Mesenchymal stem cell (in vitro differentiated cells and primary cell): Measurements from ENCODE around the gene TTI1.

Experiments
- DNase-seq: peaks from one replicate; pipeline ENCODE4 v3.0.0-alpha.2; 2013
- H2AFZ ChIP-seq: one replicate; pipeline ENCODE4 v1.6.1; 2013; ENCODE audit warnings: low read depth, mild to moderate bottlenecking, control low read depth, inconsistent platforms, low read length, moderate library complexity
- H2AK5ac ChIP-seq: 2 replicates; pipeline ENCODE4 v1.6.1; 2013; ENCODE audit warnings: low read length, moderate library complexity, mild to moderate bottlenecking, inconsistent platforms; ENCODE audit not compliant: severe bottlenecking
- H2BK120ac ChIP-seq: one replicate; pipeline ENCODE4 v1.6.1; 2013; ENCODE audit warnings: low read depth, mild to moderate bottlenecking, inconsistent platforms, low read length, moderate library complexity
- H2BK12ac ChIP-seq, 2 experiments: one replicate each; pipeline ENCODE4 v1.6.1; 2013; ENCODE audit warnings: inconsistent platforms in 2 of 2, low read length in 2 of 2, mild to moderate bottlenecking in 2 of 2, moderate library complexity in 2 of 2, control low read depth in 1 of 2
- H2BK15ac ChIP-seq: one replicate; pipeline ENCODE4 v1.6.1; 2013; ENCODE audit warnings: mild to moderate bottlenecking, low read depth, inconsistent platforms; ENCODE audit not compliant: poor library complexity, severe bottlenecking
- H2BK5ac ChIP-seq: 2 replicates; pipeline ENCODE4 v1.6.1; 2013; ENCODE audit warnings: low read depth, mild to moderate bottlenecking, low read length, control low read depth, inconsistent platforms; ENCODE audit not compliant: poor library complexity, severe bottlenecking
- H3K14ac ChIP-seq, 2 experiments: one replicate each; pipeline ENCODE4 v1.6.1; 2013; ENCODE audit warnings: inconsistent platforms in 2 of 2, low read length in 2 of 2, control low read depth in 1 of 2, mild to moderate bottlenecking in 1 of 2, moderate library complexity in 1 of 2
- H3K18ac ChIP-seq, 2 experiments: one replicate each; pipeline ENCODE4 v1.6.1; 2013; ENCODE audit warnings: inconsistent platforms in 2 of 2, low read length in 2 of 2, control low read depth in 1 of 2, low read depth in 1 of 2, mild to moderate bottlenecking in 1 of 2
- H3K23ac ChIP-seq, 2 experiments: one replicate each; pipeline ENCODE4 v1.6.1; 2013; ENCODE audit warnings: inconsistent platforms in 2 of 2, low read length in 2 of 2, mild to moderate bottlenecking in 2 of 2, moderate library complexity in 2 of 2, control low read depth in 1 of 2
- H3K27ac ChIP-seq: 2 replicates; pipeline ENCODE4 v1.5.1; 2013; ENCODE audit warnings: mild to moderate bottlenecking, moderate library complexity, low read length, control low read depth, inconsistent platforms; ENCODE audit not compliant: poor library complexity, severe bottlenecking
- H3K27me3 ChIP-seq, 2 experiments: 2 replicates each; pipeline versions ENCODE4 v1.6.1 to v1.7.0; 2013; ENCODE audit warnings: low read length in 2 of 2, mild to moderate bottlenecking in 2 of 2, moderate library complexity in 2 of 2, control low read depth in 1 of 2, inconsistent platforms in 1 of 2; ENCODE audit not compliant: control insufficient read depth in 1 of 2, insufficient read depth in 1 of 2
- H3K36me3 ChIP-seq, 2 experiments: 2 replicates each; pipeline versions ENCODE4 v1.6.1 to v1.7.0; 2013; ENCODE audit warnings: low read length in 2 of 2, control low read depth in 1 of 2, inconsistent platforms in 1 of 2, low read depth in 1 of 2, mild to moderate bottlenecking in 1 of 2; ENCODE audit not compliant: insufficient read depth in 2 of 2, control insufficient read depth in 1 of 2
- H3K4ac ChIP-seq, 2 experiments: one replicate each; pipeline ENCODE4 v1.6.1; 2013; ENCODE audit warnings: inconsistent platforms in 2 of 2, low read length in 2 of 2, mild to moderate bottlenecking in 2 of 2, moderate library complexity in 2 of 2, control low read depth in 1 of 2, low read depth in 1 of 2
- H3K4me1 ChIP-seq: 2 replicates; pipeline ENCODE4 v1.6.1; 2013; ENCODE audit warnings: low read depth, low read length, control low read depth; ENCODE audit not compliant: control insufficient read depth, insufficient read depth
- H3K4me2 ChIP-seq: 2 replicates; pipeline ENCODE4 v1.6.1; 2013; ENCODE audit warnings: low read length, mild to moderate bottlenecking, inconsistent platforms; ENCODE audit not compliant: poor library complexity, severe bottlenecking
- H3K4me3 ChIP-seq, 2 experiments: 2 replicates each; pipeline versions ENCODE4 v1.5.1 to v1.7.0; 2013; ENCODE audit warnings: low read length in 2 of 2, mild to moderate bottlenecking in 2 of 2, control low read depth in 1 of 2, low read depth in 1 of 2; ENCODE audit not compliant: insufficient read depth in 1 of 2
- H3K79me1 ChIP-seq: replicated peaks from 2 replicates; pipeline ENCODE4 v1.6.1; 2013; ENCODE audit warnings: mild to moderate bottlenecking, control low read depth, low read length, inconsistent platforms; ENCODE audit not compliant: poor library complexity, severe bottlenecking
- H3K9ac ChIP-seq: 2 replicates; pipeline ENCODE4 v1.7.0; 2013; ENCODE audit warnings: mild to moderate bottlenecking, low read length, moderate library complexity
- H3K9me3 ChIP-seq: 2 replicates; pipeline ENCODE4 v1.7.0; 2013; ENCODE audit warnings: mild to moderate bottlenecking, low read length; ENCODE audit not compliant: control insufficient read depth
- H4K8ac ChIP-seq: one replicate; pipeline ENCODE4 v1.6.1; 2013; ENCODE audit warnings: inconsistent platforms, mild to moderate bottlenecking, low read length, moderate library complexity
- H4K91ac ChIP-seq: one replicate; pipeline ENCODE4 v1.6.1; 2013; ENCODE audit warnings: mild to moderate bottlenecking, low read length, inconsistent platforms
- WGBS: methylation state at CpG from one replicate; pipeline ENCODE4 v1.1.7; 2013; ENCODE audit warnings: mixed read lengths; 5-methylcytosine and 5-hydroxymethylcytosine counted together

Gene TTI1

GRCh38 chr20:37940858-37941257, 92.4 kb downstream of the TTI1 start:
- no peak overlapping the region for H2AFZ ChIP-seq
- no peak overlapping the region for H4K91ac ChIP-seq
- DNase-seq: no peak
- H3K14ac ChIP-seq: no peak overlapping the region
- H2BK5ac ChIP-seq: no peak overlapping the region
- no peak overlapping the region for H2BK120ac ChIP-seq
- 90% methylated on average over 6 of the region's 6 CpGs for WGBS
- no peak overlapping the region for H3K4ac ChIP-seq
- no peaks in the 10 kb centered on the region for H3K4me1 ChIP-seq
- H3K4me3 ChIP-seq: no peak overlapping the region
- H3K4me2 ChIP-seq: no peak overlapping the region
- H3K9me3 ChIP-seq: no peaks in the 10 kb centered on the region
- no peak overlapping the region for H3K9ac ChIP-seq
- no peak overlapping the region for H3K23ac ChIP-seq
- H2BK12ac ChIP-seq: no peak overlapping the region
- no peaks in the 10 kb centered on the region for H3K79me1 ChIP-seq
- H3K18ac ChIP-seq: no peak overlapping the region
- no peak overlapping the region for H2AK5ac ChIP-seq
- no peaks in the 10 kb centered on the region for H3K36me3 ChIP-seq
- no peak overlapping the region for H4K8ac ChIP-seq
- peaks cover 5 to 15% of the 10 kb centered on the region in 2 experiments for H3K27me3 ChIP-seq
- H3K27ac ChIP-seq: no peak overlapping the region
- no peak overlapping the region for H2BK15ac ChIP-seq

GRCh38 chr20:37939701-37940560, 93.3 kb downstream of the TTI1 start:
- H3K9ac ChIP-seq: no peak overlapping the region
- H3K36me3 ChIP-seq: no peaks in the 10 kb centered on the region
- WGBS: 87% methylated on average over 25 of the region's 25 CpGs
- no peak overlapping the region for H3K4ac ChIP-seq
- no peak overlapping the region for H3K4me3 ChIP-seq
- H3K79me1 ChIP-seq: no peaks in the 10 kb centered on the region
- no peak overlapping the region for H4K91ac ChIP-seq
- H3K9me3 ChIP-seq: no peaks in the 10 kb centered on the region
- no peak overlapping the region for H2BK12ac ChIP-seq
- H3K27ac ChIP-seq: no peak overlapping the region
- no peak overlapping the region for H3K18ac ChIP-seq
- no peak overlapping the region for H3K23ac ChIP-seq
- H2BK15ac ChIP-seq: no peak overlapping the region
- no peak overlapping the region for H2AK5ac ChIP-seq
- no peak overlapping the region for H2BK120ac ChIP-seq
- H4K8ac ChIP-seq: no peak overlapping the region
- no peak overlapping the region for H3K4me2 ChIP-seq
- H2BK5ac ChIP-seq: no peak overlapping the region
- DNase-seq: no peak
- H2AFZ ChIP-seq: no peak overlapping the region
- peaks cover 5 to 15% of the 10 kb centered on the region in 2 experiments for H3K27me3 ChIP-seq
- H3K4me1 ChIP-seq: no peaks in the 10 kb centered on the region
- no peak overlapping the region for H3K14ac ChIP-seq

GRCh38 chr20:37938954-37939353, 94.3 kb downstream of the TTI1 start:
- no peak overlapping the region for H2AK5ac ChIP-seq
- DNase-seq: no peak
- H3K4me1 ChIP-seq: no peaks in the 10 kb centered on the region
- no peak overlapping the region for H2AFZ ChIP-seq
- no peak overlapping the region for H3K23ac ChIP-seq
- H2BK15ac ChIP-seq: no peak overlapping the region
- H3K4me3 ChIP-seq: no peak overlapping the region
- H2BK5ac ChIP-seq: no peak overlapping the region
- H3K4ac ChIP-seq: no peak overlapping the region
- no peak overlapping the region for H3K27ac ChIP-seq
- no peak overlapping the region for H2BK120ac ChIP-seq
- H2BK12ac ChIP-seq: no peak overlapping the region
- no peak overlapping the region for H3K18ac ChIP-seq
- no peak overlapping the region for H3K9ac ChIP-seq
- no peak overlapping the region for H3K4me2 ChIP-seq
- no peak overlapping the region for H3K14ac ChIP-seq
- 94% methylated on average over 9 of the region's 9 CpGs for WGBS
- no peaks in the 10 kb centered on the region for H3K9me3 ChIP-seq
- H3K36me3 ChIP-seq: peaks cover 0 to 2% of the 10 kb centered on the region in 2 experiments
- peaks cover 8 to 18% of the 10 kb centered on the region in 2 experiments for H3K27me3 ChIP-seq
- H3K79me1 ChIP-seq: no peaks in the 10 kb centered on the region
- H4K8ac ChIP-seq: no peak overlapping the region
- no peak overlapping the region for H4K91ac ChIP-seq

GRCh38 chr20:37938181-37938750, 95.0 kb downstream of the TTI1 start:
- H3K9me3 ChIP-seq: no peaks in the 10 kb centered on the region
- H3K79me1 ChIP-seq: no peaks in the 10 kb centered on the region
- no peak overlapping the region for H2BK15ac ChIP-seq
- no peak overlapping the region for H2BK5ac ChIP-seq
- H2BK12ac ChIP-seq: no peak overlapping the region
- no peak overlapping the region for H2AFZ ChIP-seq
- no peak overlapping the region for H4K8ac ChIP-seq
- no peak overlapping the region for H2AK5ac ChIP-seq
- 85% methylated on average over 11 of the region's 12 CpGs for WGBS
- H3K27ac ChIP-seq: no peak overlapping the region
- H3K36me3 ChIP-seq: peaks cover 0 to 2% of the 10 kb centered on the region in 2 experiments
- H3K27me3 ChIP-seq: peaks cover 14 to 21% of the 10 kb centered on the region in 2 experiments
- H3K4me2 ChIP-seq: no peak overlapping the region
- peak overlapping the region in 1 of 2 experiments; percentile 42 for H3K14ac ChIP-seq
- no peak overlapping the region for H3K18ac ChIP-seq
- H2BK120ac ChIP-seq: no peak overlapping the region
- no peak overlapping the region for H3K9ac ChIP-seq
- no peaks in the 10 kb centered on the region for H3K4me1 ChIP-seq
- no peak for DNase-seq
- H3K4ac ChIP-seq: no peak overlapping the region
- H3K23ac ChIP-seq: no peak overlapping the region
- H3K4me3 ChIP-seq: no peak overlapping the region
- H4K91ac ChIP-seq: no peak overlapping the region
